GM18508 (cell line): ENCODE data around the gene TBX4.

Source experiments
- ATAC-seq: cut with Tn5 transposase; IDR thresholded peaks from one replicate; pipeline ENCODE4 v1.9.1; 2021; ENCODE audit warnings: moderate number of reproducible peaks; ENCODE audit not compliant: insufficient read depth, unreplicated experiment

TBX4 gene

DNA sequence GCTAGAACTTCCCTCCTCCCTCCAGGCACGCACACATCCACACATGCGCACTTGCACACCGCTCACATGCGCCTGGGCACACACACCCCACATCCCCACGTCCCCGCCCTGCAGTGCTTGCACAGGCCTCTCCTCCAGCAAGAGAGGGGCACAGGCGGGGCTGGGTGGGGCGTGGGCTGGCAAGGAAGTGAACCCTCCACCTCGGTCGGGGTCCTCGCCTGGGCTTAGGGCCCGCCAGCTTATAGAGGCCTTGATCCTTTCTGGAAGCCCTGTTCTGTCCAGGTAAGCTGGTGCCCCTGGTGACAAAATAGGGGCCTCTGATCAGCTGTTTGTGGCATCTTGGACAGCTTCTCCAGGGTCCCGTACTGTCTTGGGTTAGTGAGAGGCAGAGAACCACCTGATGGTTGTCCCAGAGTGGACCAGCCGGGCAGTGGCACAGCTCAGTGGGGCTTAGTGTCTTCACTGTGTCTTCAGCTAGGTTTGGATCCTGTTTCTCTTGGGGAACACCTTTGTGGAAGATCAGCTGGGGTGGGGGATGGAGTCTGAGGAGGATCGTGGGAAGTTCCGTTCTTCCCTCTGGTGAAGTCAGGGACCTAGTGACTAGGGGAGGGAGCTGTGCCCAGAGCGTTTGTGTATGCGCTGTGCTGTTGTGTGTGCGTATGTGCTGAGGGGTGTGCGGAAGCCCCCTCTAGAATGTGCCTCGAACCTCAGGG lies 12.1 kb downstream of the TBX4 start:
- ATAC-seq: no peak

DNA sequence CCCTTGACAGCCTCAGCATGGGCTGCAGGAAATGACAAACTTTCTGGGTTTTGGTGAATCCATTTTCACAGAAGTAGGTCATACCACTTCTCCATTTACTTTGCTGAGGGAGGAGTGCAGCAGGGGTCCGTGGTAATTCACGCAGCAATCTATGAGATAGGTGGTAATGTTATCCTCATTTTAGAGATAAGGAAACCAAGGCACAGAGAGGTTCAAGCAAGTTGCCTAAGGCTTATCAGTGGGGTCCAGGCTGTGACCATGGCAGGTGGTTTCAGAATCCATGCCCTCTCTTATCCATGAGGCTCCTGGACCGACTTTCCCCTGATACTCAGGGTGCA lies 12.6 kb downstream of the TBX4 start:
- ATAC-seq: no peak

GRCh38 chr17:61465550-61466237 lies 13.5 kb downstream of the TBX4 start:
- no peak for ATAC-seq

DNA sequence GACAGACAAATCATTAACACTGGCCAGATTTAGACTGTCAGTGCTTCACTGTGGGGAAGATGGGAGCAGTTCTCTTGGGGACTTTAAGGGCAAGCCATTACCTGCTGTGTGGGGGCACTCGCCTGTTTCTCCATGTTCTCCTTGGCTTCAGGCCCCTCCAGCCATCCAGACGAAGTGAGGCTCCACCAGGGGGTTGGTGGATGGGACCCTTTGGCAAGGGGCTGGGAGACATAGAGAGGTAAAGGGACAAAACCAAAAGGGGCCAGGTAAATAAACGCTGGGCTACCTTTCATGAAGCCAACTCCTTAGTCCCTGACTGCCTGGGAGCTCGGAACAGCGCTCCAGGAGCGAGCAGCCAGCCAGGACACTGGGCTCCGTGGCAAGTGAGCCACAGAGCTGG lies 14.0 kb downstream of the TBX4 start:
- ATAC-seq: no peak

GRCh38 chr17:61467416-61468262 lies 15.4 kb downstream of the TBX4 start:
- ATAC-seq: no peak

- no peak for ATAC-seq
Observed at GRCh38 chr17:61468263-61468907, 16.2 kb downstream of the TBX4 start.

DNA sequence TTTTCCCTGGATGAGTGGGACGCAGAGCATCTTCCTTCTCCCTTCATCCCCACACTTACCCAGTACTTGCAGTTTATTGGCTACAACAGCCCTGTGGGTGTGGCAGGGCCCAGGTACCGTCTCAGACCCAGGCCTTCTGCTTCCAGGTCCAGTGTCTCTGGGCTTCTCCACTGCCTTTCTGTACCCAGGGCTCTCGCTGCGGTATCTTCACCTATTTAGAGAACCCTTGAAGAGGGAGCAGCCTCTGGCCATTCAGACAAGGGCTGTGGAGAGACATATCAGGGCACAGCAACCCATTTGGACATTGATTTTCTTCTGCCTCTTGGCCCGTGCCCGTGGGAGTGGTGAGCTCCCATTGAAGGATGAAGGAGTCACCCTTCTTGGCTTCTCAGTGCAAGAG lies 17.3 kb downstream of the TBX4 start:
- no peak for ATAC-seq

- no peak for ATAC-seq
Observed at GRCh38 chr17:61469949-61470348, 17.7 kb downstream of the TBX4 start.

DNA sequence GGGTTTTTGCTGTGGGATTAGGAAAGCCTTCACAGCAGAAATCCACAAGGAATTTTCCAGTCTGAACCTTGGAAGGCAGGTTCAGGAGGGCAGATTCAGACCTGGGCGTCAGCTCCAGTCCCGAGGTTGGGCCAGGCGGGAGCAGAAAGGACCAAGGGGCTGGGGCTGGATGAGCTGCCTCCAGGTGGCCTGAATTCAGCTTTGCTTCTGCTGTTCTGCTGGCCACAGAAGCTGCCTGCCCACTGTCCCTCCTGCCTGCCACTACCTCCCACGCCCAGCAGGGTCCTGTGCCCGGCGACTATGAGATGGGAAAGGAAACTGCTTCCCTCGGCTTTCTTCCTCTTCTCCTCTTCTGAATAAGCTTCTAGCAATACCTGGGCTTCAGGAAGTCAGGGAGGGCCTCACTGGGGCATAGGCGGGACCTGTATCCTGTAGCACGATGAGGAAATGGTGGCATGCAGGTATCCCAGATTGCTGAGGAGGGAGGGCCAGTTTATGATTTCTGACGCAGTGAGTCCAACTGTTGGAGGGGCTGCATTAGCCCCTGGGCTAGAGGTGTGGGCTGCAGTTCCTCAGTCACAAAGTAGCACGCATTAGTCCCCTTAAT lies 18.4 kb downstream of the TBX4 start:
- no peak for ATAC-seq

GRCh38 chr17:61474235-61474927 lies 22.2 kb downstream of the TBX4 start:
- ATAC-seq: no peak

GRCh38 chr17:61474934-61475333 lies 22.7 kb downstream of the TBX4 start:
- ATAC-seq: no peak

- no peak for ATAC-seq
Observed at GRCh38 chr17:61475726-61476125, 23.5 kb downstream of the TBX4 start.

DNA sequence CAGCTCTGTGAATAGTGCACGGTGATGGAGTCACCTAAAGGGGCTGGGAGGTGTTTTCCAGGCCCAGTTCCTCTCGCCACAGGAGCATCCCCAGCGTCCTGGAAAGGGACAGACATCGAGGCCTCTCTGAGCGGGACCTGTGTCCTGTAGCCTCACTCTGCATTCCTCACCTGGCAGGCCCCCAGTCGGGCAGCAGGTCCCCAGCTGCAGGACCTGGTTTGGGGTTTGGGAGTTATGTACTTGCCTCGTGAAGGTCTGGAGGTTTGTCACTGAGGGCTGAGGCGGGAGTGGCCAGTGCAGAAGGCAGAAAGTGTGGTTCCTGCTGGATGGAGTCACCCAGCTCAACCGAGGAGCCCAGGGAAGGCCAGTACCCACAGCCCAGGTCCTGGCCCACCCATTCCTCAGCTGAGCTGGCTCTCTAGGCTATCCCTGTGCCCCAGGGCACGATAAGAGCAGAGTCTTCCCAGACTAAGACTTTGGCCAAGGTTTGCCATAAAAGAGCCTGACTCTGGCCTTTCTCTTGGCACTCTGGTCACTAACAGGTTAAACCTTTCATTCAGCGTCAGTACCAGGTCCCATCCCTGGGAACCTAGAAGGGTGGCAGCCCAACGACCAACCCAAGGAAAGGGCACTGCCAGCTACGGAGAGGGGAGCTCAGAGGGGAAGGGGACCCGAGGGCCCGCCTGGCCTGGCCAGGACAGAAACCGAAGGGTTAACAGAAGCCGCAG lies 24.4 kb downstream of the TBX4 start:
- ATAC-seq: no peak

- ATAC-seq: no peak
Observed at GRCh38 chr17:61477204-61477834, 25.1 kb downstream of the TBX4 start.

- ATAC-seq: no peak
Observed at GRCh38 chr17:61478026-61478789, 26.0 kb downstream of the TBX4 start.

DNA sequence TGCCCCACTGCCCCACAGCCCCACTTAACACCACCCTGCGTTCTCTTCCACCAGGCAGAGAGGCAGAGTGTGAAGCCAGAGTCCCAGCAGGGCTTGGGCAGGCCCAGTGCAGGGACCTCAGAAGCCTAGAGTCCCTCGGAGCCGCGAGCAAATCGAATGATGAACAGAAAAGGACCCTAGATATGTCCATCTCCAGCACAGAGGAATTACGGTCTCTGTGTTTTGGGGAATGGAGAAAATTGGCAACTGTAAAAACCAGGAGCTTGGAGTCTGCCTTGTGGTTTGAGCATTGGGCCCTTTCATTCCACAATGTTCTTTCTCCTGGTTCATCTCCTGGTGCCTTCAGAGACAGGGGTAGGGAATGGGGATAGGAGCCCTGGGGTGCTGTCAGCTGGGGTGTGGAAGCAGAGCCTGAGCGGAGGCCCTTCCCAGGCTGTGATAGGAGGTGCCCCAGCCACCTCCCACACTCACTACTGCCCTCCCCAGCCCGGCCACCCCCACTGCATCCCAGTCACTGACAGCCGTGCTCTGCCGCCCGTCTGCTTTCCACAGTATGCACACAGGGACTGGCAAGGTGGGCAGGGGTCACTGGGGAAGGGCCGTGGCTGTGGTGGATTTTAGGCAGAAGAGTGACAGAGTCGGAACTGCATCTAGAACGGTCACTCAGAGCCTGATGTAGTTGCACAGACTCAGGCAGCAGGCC lies 26.7 kb downstream of the TBX4 start:
- no peak for ATAC-seq
